Inflammatory macrophage treated with lipopolysaccharide for 4 hours (primary cell): ENCODE results near the gene SUPT3H.
A peak's percentile ranks its signal among the peaks of the same experiment; 100 is the strongest.

Source experiments
- DNase-seq: peaks from one replicate; pipeline ENCODE4 v3.0.0-alpha.2; 2020

Gene SUPT3H

GRCh38 chr6:44779130-44779826, 598.5 kb downstream of the SUPT3H start:
- DNase-seq, result peak; percentile 87
